Activated naive CD8-positive, alpha-beta T cell treated with anti-CD3 and anti-CD28 coated beads, Interleukin-2, amount 50 U/mL, for 16 hours (primary cell): Measurements from ENCODE around the gene ABCA13.

Experiments
- DNase-seq: peaks from one replicate; pipeline ENCODE4 v3.0.0-alpha.2; 2020; ENCODE audit warnings: low read depth, low spot score

The ABCA13 gene

DNA sequence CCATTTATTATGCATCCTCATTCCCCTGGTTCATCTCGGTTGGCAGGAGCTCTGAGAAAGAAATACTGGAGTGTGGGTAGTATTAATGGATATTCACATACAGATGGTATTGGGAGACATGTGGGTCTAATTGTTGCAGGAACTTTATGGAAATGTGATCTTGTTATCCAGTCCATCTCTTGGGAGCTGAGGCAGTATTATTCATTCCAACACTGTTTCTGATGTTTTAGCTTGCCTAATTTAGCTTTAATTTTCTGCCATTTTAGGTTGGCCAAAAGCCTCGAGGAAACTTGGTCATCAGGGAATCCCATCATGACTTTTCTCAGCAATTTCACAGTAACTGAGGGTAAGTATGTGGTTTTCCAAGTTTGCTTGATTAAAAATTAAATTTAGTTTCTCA lies 125.7 kb downstream of the ABCA13 start:
- no peak for DNase-seq

DNA sequence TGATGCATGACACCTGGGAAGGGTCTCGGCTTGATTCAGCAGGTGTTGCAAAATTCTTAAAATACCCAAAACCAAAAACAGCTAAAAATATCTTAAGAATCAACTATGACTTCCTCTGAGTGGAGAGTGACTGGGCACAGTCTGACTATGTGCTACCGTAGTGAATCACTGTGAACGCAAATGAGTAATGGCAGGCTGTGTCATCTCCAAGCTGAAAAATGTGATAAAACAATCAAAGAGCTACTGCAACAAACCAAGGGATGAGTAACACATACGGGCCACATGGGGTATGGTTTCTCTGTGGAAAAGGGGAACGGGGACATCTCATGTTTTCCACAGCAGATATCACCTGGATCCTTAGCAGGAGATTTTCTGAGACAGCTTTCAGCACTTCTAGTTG lies 127.5 kb downstream of the ABCA13 start:
- no peak for DNase-seq

DNA sequence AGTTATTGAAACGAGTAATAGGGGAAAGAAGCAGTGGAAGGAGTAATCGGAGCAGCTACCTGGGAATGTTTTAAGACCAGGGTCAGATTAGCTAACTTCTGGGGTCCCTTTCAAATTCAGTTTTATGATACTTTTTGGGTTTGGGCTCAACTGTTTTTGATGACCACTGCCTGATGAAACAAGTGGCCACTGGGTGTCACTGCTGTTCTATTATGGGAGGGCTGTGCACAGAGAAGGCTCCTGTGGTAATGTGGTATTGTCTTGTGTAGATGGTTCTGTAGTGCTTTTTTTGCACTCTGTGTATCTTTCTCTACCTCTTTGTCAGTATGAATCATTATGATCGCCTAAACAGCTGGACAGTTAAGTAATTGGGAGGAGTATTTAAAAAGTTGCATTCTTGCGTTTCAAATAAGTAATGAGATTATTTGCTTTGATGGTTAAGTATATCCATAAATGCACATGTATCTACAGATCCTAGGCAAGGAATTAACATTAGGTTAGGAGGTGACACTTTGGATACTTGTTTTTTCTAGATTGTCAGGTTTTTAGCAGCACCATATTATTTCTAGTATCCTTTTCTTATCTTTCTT lies 128.4 kb downstream of the ABCA13 start:
- DNase-seq, result no peak

DNA sequence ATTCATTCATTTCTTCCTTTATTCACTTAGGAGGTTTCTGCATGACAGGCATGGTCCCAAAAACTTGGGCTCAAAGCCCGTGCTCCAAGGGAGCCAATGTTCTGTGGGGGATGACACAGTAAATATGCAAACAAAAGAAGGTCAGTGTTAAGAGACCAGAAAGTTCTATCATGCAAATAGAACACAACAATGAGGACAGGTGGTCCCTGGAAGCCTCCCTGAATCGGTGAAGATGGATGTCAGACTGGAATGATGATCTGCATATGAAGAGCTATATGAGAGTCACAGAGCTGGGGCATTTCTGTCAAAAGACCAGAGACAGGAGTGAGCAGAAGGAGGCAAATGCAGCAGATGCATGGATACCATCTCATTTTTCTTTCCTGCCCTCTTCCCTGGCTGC lies 129.0 kb downstream of the ABCA13 start:
- no peak for DNase-seq

DNA sequence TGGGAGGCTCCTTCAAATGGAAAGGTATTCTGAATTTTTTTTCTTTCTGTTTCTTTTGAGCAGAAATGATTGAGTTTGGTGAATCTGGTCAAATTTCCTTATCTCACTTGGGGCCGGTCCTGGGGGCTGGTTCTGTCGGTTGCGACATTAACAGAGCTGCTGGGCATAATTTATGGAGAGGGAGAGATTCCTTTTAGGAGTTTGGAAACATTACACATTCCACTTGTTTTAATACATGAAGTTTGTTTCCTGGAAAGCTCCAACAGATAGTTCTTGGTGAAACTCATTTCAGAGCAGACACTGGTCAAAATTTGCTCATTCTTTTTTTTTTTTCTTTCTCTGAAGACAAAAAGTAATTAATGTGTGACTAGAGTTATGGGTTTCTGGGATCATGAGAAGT lies 129.9 kb downstream of the ABCA13 start:
- no peak for DNase-seq

DNA sequence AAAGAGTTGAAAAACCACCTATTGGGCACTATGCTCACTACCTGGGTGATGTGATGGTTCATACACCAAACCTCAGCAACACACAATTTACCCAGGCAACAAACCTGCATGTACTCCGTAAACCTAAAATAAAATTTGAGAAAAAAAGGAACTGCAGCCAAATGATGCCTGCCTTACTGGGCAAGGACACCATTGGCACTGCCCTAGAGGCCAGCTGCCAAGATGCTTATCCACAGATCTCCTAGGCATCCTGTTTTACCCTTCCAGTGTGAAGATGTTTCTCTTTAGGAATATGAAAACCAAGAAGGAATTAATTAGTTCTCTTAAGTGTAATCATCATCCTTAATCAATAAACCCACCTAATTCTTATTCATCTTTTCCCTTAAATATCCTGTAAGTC lies 133.4 kb downstream of the ABCA13 start:
- DNase-seq, result no peak

DNA sequence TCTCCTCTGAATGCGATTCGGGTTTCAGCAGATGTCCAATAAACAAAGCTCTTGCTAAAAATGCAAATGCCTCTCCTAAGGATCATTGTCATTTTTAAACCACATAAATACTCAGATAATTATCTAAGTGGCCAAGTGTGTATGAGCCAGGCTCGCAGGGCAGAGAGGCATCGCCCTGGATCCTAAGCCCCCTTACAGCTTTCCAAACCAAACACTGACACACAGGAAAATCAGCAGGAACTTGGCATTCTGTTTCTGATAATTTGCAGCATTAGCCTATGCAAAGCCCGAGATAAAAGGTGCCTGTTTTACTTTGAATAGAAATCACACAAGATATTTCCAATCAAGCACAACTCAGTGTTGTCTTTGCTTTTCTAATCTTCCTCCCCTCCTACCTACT lies 134.4 kb downstream of the ABCA13 start:
- no peak for DNase-seq

DNA sequence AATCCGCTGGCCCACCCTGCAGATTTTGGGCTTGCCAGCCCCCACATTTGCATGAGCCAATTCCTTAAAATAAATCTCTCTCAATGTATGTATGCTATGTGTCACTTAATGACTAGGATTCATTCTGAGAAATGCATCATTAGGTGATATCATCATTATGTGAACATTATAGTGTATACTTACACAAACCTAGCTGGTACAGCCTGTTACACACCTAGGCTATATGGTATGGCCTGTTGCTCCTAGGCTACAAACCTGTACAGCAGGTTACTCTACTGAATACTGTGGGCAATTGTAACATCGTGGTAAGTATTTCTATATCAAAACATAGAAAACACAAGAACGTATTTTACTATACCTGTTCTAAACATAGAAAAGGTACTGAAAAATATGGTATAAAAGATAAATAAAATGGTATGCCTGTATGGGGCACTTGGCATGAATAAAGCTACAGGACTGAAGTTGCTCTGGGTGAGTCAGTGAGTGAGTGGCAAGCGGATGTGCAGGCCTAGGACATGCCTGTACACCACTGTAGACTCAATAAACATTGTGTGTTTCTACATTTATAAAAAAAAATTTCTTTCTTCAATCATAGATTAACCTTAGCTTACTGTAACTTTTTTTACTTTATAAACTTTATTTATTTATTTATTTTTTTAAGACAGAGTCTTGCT lies 135.9 kb downstream of the ABCA13 start:
- no peak for DNase-seq

DNA sequence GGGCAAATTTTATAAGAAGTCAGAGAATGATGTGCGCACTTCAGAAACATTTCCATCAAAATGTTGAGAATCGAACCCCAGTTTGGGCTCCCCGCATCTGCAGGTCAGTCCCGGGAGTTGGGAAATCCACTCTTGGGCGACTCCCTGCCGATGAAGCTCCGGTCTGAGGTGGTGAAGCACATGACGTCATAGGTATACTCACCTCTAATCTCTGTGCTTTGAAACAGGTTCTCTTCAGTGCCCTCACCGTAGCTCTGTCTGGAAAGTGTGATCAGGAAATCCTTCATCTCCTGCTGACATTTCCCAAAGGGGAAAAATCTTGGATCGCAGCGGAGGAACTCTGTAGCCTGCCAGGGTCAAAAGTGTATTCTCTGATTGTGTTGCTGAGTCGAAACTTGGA lies 138.5 kb downstream of the ABCA13 start:
- DNase-seq, result no peak

DNA sequence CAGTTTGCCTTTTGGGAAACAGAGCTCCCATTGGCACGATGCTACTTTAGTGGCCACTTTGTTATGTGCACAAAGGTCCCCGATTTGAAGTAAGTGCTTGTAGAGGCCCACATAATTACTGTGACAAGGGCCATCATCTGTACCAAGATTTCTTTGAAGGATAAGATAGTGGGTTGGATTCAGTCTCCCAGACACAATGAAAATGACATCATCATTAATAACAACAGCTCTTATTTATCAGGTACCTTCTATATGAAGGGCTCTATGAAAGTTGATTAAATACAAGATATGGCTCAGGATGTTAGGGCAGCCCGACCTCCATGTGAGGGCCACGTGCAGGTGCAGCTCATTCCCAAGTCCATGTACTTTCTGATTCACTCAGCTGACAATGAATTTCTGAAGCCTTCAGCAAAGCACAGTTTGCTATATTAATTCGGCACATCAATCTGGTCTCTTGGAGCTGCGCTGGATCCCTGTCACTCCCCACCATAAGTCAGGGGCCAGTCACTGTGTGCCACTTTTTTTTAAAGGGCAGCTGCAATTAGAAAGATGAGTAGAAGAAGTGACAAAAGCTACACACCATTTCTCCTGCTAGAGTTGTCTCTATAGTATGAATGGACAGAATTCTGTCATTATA lies 140.3 kb downstream of the ABCA13 start:
- DNase-seq, result no peak

DNA sequence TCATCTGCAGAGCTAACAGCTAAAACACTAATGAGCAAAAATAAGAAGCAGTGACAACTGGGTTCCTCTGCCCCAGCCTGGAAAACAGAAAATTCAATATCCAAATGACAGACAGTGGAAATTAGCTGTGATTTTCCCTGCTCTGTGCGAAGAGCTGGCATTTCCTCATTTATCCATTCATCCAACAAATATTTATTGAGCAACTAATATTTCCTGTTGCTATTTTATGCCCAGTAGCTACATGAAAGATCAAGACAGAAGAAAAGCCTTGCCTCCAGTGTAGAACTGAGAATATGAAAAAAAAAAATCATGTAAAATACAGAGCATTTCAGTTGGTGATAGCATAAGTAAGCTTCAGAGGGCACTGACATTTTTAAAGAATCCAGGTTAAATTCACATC lies 140.9 kb downstream of the ABCA13 start:
- DNase-seq, result no peak

DNA sequence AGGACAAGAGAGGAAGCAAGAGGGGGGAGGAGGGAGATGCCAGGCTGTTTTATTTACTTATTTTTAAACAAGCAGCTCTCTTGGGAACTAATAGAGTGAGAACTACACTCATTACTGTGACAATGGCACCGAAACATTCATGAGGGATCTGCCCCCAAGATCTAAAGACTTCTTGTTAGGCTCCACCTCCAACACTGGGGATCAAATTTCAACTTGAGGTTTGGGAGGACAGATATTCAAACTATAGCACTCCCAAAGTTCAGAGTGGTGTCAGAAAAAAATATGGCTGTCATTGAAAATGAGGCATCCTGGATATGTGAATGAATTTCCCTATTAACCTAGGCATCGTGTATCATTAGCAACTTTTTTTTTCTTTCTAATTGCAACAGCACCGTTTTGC lies 145.5 kb downstream of the ABCA13 start:
- DNase-seq, result no peak

DNA sequence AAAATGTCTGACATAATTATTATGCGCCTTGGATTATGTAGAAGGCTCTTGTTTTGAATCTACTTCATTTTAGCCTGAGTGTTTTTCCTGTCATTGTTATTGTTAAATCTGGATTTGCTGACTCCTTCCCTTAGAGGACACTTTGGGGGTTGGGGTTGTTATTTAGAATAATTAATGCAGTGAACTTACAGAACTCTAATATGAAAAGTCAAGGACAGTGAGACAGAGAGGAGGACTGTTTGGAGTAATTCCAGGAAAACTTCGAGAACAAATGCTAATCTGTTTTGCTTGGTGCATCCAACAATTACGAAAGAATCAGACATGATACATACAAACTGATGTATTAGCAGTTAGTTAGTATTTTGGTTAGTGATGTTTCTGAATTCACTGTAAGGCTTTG lies 146.1 kb downstream of the ABCA13 start:
- no peak for DNase-seq

DNA sequence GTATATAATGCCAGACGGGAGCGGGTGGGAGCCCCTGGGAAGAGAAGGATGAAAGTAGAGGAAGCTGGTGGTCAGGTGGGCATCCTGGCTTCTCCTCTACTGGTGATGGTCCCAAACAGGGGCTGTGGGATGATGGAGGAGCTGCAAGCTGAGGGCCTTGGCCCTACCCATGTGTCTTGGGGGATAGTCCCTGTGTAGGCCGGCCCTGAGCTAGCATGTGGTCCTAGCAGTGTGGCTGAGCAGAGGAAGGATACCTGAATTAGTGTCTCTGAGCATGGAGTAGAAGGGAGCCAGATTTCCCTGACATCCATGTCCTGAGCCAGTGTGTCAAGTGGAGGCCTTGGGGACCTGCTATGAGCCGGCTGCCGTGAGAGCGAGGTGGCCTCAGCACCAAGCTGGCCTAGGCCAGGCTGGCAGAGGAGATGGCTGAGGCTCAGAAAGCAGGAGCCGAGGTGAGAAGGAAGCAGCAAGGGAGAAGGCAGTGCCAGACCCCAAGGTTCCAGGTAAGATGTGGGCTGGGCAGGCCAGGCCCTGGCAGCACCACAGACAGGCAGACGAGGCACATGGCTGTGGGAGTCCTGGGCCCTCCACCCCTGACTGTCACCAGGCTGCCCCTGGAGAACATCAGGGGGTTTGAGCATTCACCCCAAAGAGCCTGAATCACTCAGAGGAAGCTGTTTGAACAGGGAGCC lies 150.2 kb downstream of the ABCA13 start:
- no peak for DNase-seq

DNA sequence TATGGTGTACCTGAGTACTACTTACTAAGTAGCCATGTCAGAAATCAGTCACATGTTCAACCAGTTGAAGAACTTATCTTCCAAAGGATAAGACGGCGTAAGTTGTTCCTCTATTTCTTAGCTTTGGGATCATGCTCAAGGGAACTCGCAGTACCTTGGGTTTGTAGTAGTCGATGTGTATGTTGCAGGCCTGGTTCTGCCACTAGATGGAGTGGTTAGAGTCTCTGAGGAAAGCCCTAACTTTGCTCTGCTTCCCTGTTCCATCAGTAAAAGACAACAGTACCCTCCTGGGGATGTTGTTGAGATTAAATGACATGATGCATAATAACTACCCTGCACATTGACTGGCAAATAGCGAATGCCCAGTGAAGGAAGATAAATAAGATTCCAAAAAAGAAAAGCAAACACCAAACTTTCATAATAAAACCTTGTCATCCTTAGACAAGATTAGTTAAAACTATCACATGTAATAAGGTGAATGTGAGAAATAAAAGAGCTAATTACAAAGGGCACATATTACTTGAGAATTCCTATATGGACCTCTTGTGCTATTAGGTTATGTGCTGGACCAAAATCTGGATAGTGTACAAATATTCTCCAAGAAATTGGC lies 165.9 kb downstream of the ABCA13 start:
- no peak for DNase-seq

DNA sequence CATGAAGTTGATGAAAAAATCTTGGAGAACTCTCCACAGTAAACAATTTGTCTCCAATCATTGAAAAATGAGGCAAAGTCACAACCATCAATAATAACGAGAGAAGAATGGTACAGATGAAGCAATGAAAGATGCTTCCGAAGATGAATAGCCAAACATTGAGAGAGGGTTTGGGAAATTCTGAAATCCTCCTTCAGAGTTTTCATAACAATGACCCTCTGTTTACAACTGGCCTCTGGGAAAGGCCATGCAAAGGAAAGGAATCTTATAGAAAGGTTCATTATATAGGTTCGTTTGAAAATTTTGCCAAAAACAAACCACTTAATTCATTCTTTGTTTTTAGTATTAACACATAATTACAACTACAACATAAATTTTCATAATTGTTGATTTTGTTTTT lies 166.5 kb downstream of the ABCA13 start:
- DNase-seq, result no peak

DNA sequence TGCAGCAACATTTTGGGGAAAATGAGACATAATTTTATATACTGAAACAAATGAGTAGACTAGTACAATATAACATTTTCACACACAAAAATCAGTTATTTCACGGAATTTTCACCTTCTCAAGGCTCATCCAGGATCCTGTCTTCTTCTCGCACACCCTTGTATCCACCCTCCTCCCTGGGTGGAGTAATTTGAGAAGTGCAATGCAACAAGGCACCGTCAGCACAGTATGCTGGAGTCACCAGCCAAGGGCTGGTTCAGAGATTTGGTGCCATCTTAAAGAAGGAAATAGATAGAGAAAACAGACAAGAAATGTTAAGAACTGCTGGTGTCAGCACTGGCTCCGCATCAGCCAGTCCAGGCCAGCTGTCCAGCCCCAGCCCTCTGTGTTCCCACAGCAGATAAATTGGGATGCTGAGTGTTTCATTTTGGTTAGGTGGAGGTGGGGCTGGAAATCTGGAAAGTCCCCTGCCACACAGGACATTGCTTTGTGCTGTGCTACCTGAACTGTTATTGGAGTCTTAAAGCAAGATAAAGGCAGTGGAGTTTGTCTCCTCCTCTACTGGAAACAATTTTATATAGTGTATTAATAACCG lies 176.1 kb downstream of the ABCA13 start:
- DNase-seq, result no peak

DNA sequence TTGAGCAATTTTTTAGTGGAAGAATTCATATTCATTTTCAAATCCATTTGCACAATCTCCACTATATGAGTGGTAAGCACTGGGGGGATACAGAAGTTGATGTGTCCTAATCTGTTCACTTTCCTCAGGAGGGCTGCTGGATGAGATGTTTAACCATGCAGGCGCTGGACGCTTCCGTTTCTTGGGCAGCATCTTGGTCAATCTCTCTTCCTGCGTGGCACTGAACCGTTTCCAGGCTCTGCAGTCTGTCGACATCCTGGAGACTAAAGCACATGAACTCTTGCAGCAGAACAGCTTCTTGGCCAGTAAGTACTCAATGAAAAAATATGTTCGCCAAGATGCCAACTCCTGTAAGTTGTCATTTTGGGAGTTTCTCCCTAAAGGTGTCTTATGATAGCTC lies 179.3 kb downstream of the ABCA13 start:
- DNase-seq, result no peak

DNA sequence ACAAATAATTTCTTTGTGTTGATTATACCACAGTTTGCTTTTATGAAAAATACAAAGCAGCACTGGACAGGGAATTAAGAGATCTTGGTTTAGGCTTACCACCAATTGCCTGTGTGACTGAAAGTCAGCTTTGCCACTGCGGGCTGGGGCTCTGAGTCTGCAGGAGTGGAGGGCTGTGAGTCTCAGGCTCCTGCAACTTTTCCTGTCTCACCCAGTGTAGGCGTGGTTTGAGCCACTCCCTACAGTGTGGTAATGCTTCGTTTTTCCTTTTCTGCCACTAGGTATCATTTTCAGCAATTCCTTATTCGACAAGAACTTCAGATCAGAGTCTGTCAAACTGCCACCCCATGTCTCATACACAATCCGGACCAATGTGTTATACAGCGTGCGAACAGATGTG lies 180.6 kb downstream of the ABCA13 start:
- no peak for DNase-seq

DNA sequence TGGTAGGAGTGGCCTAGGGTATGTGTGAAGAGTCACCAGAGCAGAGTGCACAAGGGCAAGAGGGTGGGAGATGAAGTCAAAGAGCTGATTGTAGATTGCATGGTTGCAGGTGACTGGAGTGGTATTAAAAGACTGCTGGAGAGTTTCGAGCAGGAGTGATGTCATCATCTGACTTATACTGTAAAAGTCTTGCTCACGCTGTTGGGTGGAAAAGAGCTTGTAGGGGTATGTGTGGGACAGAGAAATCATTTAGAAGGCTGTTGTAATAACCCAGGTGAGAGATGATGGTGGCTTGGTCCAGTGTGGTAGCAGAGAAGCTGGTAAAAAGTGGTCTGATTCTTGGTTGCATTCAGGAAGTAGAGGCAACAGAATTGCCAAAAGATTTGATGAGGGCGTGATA lies 184.1 kb downstream of the ABCA13 start:
- DNase-seq, result no peak

DNA sequence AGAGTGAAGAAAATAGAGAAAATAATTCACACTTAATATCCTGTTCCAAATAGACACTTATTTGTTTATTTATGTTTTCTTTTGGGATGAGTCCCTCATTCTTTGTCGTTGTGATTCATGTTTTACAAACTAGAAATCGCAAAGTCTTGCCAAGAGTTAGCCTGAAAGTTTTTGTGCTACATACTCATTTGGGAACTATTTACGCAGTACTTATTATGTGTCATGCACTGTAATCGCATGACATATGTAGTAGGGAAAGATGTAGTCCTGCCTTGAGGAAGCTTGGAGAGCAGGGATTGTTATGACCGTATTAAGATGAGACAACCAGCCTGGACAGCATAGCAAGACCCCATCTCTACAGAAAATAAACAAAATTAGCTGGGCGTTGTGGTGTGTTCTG lies 189.3 kb downstream of the ABCA13 start:
- DNase-seq, result no peak

DNA sequence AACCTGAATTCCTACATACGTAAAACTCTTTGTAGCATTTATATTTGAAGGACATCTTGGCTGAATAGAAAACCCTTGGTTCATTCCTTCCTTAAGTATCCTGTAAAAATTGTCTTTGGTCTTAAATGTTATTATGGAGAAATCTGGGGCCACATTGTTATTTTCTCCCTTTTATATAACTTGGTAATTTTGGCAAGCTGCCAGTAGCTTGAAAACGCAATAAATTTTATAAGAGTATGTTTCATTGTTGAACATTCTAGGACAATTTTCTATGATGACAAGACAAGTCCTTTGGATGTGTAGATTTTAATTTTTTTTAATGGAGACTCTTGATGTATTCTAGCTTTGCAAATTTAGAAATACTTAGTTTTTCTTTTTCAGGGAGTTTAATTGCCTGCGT lies 191.9 kb downstream of the ABCA13 start:
- DNase-seq, result no peak
